ENCODE data around the gene NIPAL3.

Gene NIPAL3

GRCh38 chr1:24385160-24385940 is 30.3 kb upstream of the NIPAL3 start:
- H3K9me3 Mint-ChIP-seq, result no peaks in the 10 kb centered on the region
- peak overlapping the region; percentile 90 for H3K27ac Mint-ChIP-seq
- H3K36me3 Mint-ChIP-seq (ENCODE audit: low read depth), result peaks cover 8% of the 10 kb centered on the region
- H3K27me3 Mint-ChIP-seq (ENCODE audit: low read depth), result no peaks in the 10 kb centered on the region
- peak overlapping the region; percentile 27 for H3K4me3 Mint-ChIP-seq
- peaks cover 29% of the 10 kb centered on the region for H3K4me1 Mint-ChIP-seq (ENCODE audit: low read depth)

- Mint-ChIP-seq H3K4me1 (ENCODE audit: low read depth) (peaks cover 30% of the 10 kb centered on the region), H3K36me3 (ENCODE audit: low read depth) (peaks cover 8% of the 10 kb centered on the region), H3K4me3 (no peak overlapping the region), H3K9me3 (no peaks in the 10 kb centered on the region), H3K27me3 (ENCODE audit: low read depth) (no peaks in the 10 kb centered on the region), H3K27ac (peak overlapping the region; percentile 41)
Observed at GRCh38 chr1:24386241-24386640, 29.4 kb upstream of the NIPAL3 start.

- H3K27ac Mint-ChIP-seq, result no peak overlapping the region
- H3K4me1 Mint-ChIP-seq (ENCODE audit: low read depth), result peaks cover 35% of the 10 kb centered on the region
- H3K36me3 Mint-ChIP-seq (ENCODE audit: low read depth), result peaks cover 5% of the 10 kb centered on the region
- H3K27me3 Mint-ChIP-seq (ENCODE audit: low read depth), result no peaks in the 10 kb centered on the region
- no peaks in the 10 kb centered on the region for H3K9me3 Mint-ChIP-seq
- H3K4me3 Mint-ChIP-seq, result no peak overlapping the region
Observed at GRCh38 chr1:24386931-24387330, 28.7 kb upstream of the NIPAL3 start.

GRCh38 chr1:24387636-24388175 is 27.9 kb upstream of the NIPAL3 start:
- Mint-ChIP-seq H3K9me3 (no peaks in the 10 kb centered on the region), H3K36me3 (ENCODE audit: low read depth) (peaks cover 5% of the 10 kb centered on the region), H3K4me1 (ENCODE audit: low read depth) (peaks cover 43% of the 10 kb centered on the region), H3K27me3 (ENCODE audit: low read depth) (no peaks in the 10 kb centered on the region), H3K27ac (no peak overlapping the region), H3K4me3 (no peak overlapping the region)

GRCh38 chr1:24388331-24388885 is 27.2 kb upstream of the NIPAL3 start:
- Mint-ChIP-seq H3K4me1 (ENCODE audit: low read depth) (peaks cover 50% of the 10 kb centered on the region), H3K4me3 (no peak overlapping the region), H3K9me3 (no peaks in the 10 kb centered on the region), H3K27me3 (ENCODE audit: low read depth) (no peaks in the 10 kb centered on the region), H3K36me3 (ENCODE audit: low read depth) (peaks cover 4% of the 10 kb centered on the region), H3K27ac (no peak overlapping the region)

- H3K27ac Mint-ChIP-seq, result no peak overlapping the region
- H3K4me3 Mint-ChIP-seq, result no peak overlapping the region
- H3K4me1 Mint-ChIP-seq (ENCODE audit: low read depth), result peaks cover 48% of the 10 kb centered on the region
- H3K27me3 Mint-ChIP-seq (ENCODE audit: low read depth), result no peaks in the 10 kb centered on the region
- peaks cover under 1% of the 10 kb centered on the region for H3K36me3 Mint-ChIP-seq (ENCODE audit: low read depth)
- no peaks in the 10 kb centered on the region for H3K9me3 Mint-ChIP-seq
Observed at GRCh38 chr1:24389231-24389678, 26.3 kb upstream of the NIPAL3 start.

- peaks cover 2% of the 10 kb centered on the region for H3K36me3 Mint-ChIP-seq (ENCODE audit: low read depth)
- no peaks in the 10 kb centered on the region for H3K9me3 Mint-ChIP-seq
- peak overlapping the region; percentile 73 for H3K4me3 Mint-ChIP-seq
- peaks cover 32% of the 10 kb centered on the region for H3K4me1 Mint-ChIP-seq (ENCODE audit: low read depth)
- peak overlapping the region; percentile 93 for H3K27ac Mint-ChIP-seq
- H3K27me3 Mint-ChIP-seq (ENCODE audit: low read depth), result no peaks in the 10 kb centered on the region
Observed at GRCh38 chr1:24390924-24391782, 24.4 kb upstream of the NIPAL3 start.

GRCh38 chr1:24391882-24392603 is 23.6 kb upstream of the NIPAL3 start:
- H3K27ac Mint-ChIP-seq, result peak overlapping the region; percentile 93
- H3K9me3 Mint-ChIP-seq, result no peaks in the 10 kb centered on the region
- H3K36me3 Mint-ChIP-seq (ENCODE audit: low read depth), result peaks cover 2% of the 10 kb centered on the region
- no peaks in the 10 kb centered on the region for H3K27me3 Mint-ChIP-seq (ENCODE audit: low read depth)
- peak overlapping the region; percentile 73 for H3K4me3 Mint-ChIP-seq
- peaks cover 27% of the 10 kb centered on the region for H3K4me1 Mint-ChIP-seq (ENCODE audit: low read depth)

GRCh38 chr1:24392604-24392946 is 23.0 kb upstream of the NIPAL3 start:
- H3K27ac Mint-ChIP-seq, result peak overlapping the region; percentile 93
- H3K27me3 Mint-ChIP-seq (ENCODE audit: low read depth), result no peaks in the 10 kb centered on the region
- H3K4me3 Mint-ChIP-seq, result no peak overlapping the region
- peaks cover 27% of the 10 kb centered on the region for H3K4me1 Mint-ChIP-seq (ENCODE audit: low read depth)
- H3K9me3 Mint-ChIP-seq, result no peaks in the 10 kb centered on the region
- H3K36me3 Mint-ChIP-seq (ENCODE audit: low read depth), result peaks cover 2% of the 10 kb centered on the region

- Mint-ChIP-seq H3K27me3 (ENCODE audit: low read depth) (no peaks in the 10 kb centered on the region), H3K36me3 (ENCODE audit: low read depth) (peaks cover 2% of the 10 kb centered on the region), H3K9me3 (no peaks in the 10 kb centered on the region), H3K4me1 (ENCODE audit: low read depth) (peaks cover 27% of the 10 kb centered on the region), H3K27ac (peak overlapping the region; percentile 4), H3K4me3 (no peak overlapping the region)
Observed at GRCh38 chr1:24392982-24393650, 22.5 kb upstream of the NIPAL3 start.

- Mint-ChIP-seq H3K36me3 (ENCODE audit: low read depth) (peaks cover 2% of the 10 kb centered on the region), H3K27ac (no peak overlapping the region), H3K27me3 (ENCODE audit: low read depth) (no peaks in the 10 kb centered on the region)
Observed at GRCh38 chr1:24393892-24394291, 21.7 kb upstream of the NIPAL3 start.

GRCh38 chr1:24400065-24400464 is 15.5 kb upstream of the NIPAL3 start:
- Mint-ChIP-seq H3K27me3 (ENCODE audit: low read depth) (no peaks in the 10 kb centered on the region), H3K36me3 (ENCODE audit: low read depth) (peaks cover 9% of the 10 kb centered on the region), H3K4me1 (ENCODE audit: low read depth) (no peaks in the 10 kb centered on the region), H3K9me3 (no peaks in the 10 kb centered on the region), H3K4me3 (no peak overlapping the region), H3K27ac (no peak overlapping the region)

More at GRCh38 chr1:24393892-24394291, 21.7 kb upstream of the NIPAL3 start:
- Mint-ChIP-seq H3K4me3 (no peak overlapping the region), H3K9me3 (no peaks in the 10 kb centered on the region), H3K4me1 (ENCODE audit: low read depth) (peaks cover 27% of the 10 kb centered on the region)

- Mint-ChIP-seq H3K9me3 (peaks cover 8% of the 10 kb centered on the region), H3K27ac (no peak overlapping the region), H3K36me3 (ENCODE audit: low read depth) (peaks cover 9% of the 10 kb centered on the region), H3K4me1 (ENCODE audit: low read depth) (no peaks in the 10 kb centered on the region), H3K4me3 (no peak overlapping the region), H3K27me3 (ENCODE audit: low read depth) (peaks cover 6% of the 10 kb centered on the region)
Observed at GRCh38 chr1:24403806-24404205, 11.8 kb upstream of the NIPAL3 start.

Data from T-helper 1 cell treated with Interleukin-12 subunit alpha and Interleukin-12 subunit beta and Interleukin-4 antibody, amounts not matched to agents 30 μg/mL and 1 μg/mL, for 36 hours (primary cell).